LNCAP (cell line): ENCODE measurements around the gene PLGRKT.

ENCODE experiments used
- CTCF ChIP-seq: fragments of 450-650 bp; IDR thresholded peaks from 2 replicates; pipeline ENCODE4 v1.5.1; 2017; ENCODE audit warnings: mild to moderate bottlenecking

The PLGRKT gene

GRCh38 chr9:5479994-5480694, 42.4 kb upstream of the PLGRKT start:
- no peak for TF ChIP-seq CTCF

- no peak for TF ChIP-seq CTCF
Observed at GRCh38 chr9:5478206-5478605, 40.5 kb upstream of the PLGRKT start.

GRCh38 chr9:5470816-5471215, 33.1 kb upstream of the PLGRKT start:
- TF ChIP-seq CTCF: no peak

GRCh38 chr9:5470122-5470521, 32.4 kb upstream of the PLGRKT start:
- TF ChIP-seq CTCF: no peak

- no peak for TF ChIP-seq CTCF
Observed at GRCh38 chr9:5468850-5469249, 31.1 kb upstream of the PLGRKT start.

- TF ChIP-seq CTCF: no peak
Observed at GRCh38 chr9:5466766-5467165, 29.0 kb upstream of the PLGRKT start.

GRCh38 chr9:5466005-5466404, 28.3 kb upstream of the PLGRKT start:
- TF ChIP-seq CTCF: no peak

GRCh38 chr9:5460157-5460556, 22.4 kb upstream of the PLGRKT start:
- no peak for TF ChIP-seq CTCF
